ENCODE results near the gene CNOT10. TPM values are rescaled to one million over a fixed set of nuclear protein-coding genes. Genes with fewer than 3 reads are reported as not detected.

Gene CNOT10
- total and polyA plus RNA-seq, 4 experiments from 2014 or later: 33.6 to 47.6 (median 46.0) TPM

DNA sequence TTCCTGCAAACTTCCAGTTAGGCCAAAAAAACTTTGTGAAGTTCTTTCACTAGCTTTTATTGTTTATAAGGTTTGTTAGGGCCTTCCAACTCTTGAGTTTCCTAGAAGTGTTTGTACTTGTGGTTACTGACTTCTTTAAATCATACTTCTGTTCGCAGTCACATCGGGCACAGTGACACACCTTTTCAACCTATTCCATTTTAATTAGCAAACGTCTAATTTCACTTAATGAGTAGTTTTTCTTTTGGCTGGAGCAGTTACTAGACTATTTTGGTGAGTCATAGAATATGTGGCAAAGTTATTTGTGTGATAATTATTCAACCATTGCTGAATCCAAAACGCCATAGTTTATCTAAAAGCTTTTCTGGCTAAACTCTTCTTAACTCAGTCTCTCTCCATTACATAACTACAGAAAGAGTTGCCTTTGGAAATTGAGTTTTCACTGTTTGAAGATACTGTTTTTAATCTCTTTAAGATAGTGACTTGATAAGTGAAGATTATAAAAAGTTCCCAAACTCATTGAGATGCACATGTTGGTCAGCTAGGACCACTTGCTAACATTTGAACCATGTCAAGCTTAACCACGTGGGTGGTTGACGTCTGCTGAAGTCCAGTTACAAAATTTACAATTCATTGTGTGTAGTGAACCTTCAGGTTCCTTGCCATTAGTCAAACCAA is 21.5 kb downstream of the CNOT10 start:
- H3K4me1 Mint-ChIP-seq: peaks cover 19 to 29% (median 22%) of the 10 kb centered on the region in 4 donors
- H3K27me3 Mint-ChIP-seq: no peaks in the 10 kb centered on the region
- Histone ChIP-seq H3K4me1 (ENCODE audit: insufficient read depth, low read length) (peaks cover 25% of the 10 kb centered on the region), H3K27me3 (ENCODE audit: insufficient read depth, low read length) (no peaks in the 10 kb centered on the region), H3K36me3 (ENCODE audit: insufficient read depth, low read length) (peaks cover 12% of the 10 kb centered on the region), H3K4me3 (ENCODE audit: low read length in 2 of 2) (no peak overlapping the region), H3K9me3 (ENCODE audit: control insufficient read depth in 1 of 2, low read length in 2 of 2) (no peaks in the 10 kb centered on the region), H3K27ac (ENCODE audit: low read depth, low read length) (no peak overlapping the region)
- peak overlapping the region in 5 of 7 donors; percentile 31 to 81 (median 72) for H3K27ac Mint-ChIP-seq
- H3K36me3 Mint-ChIP-seq: peaks cover 35 to 50% of the 10 kb centered on the region in 2 donors
- H3K4me3 Mint-ChIP-seq: peak overlapping the region in 3 of 8 donors; percentile 18 to 66 (median 49)
- no peak for DNase-seq
- ChIA-PET CTCF (ENCODE audit: partially characterized antibody) (interaction anchor here (1.4 kb wide), 1 partner anchor 667 kb away, joined by 6 read pairs; no protein-coding TSS in a partner anchor), POLR2A (ENCODE audit: partially characterized antibody) (interaction anchor here (0.7 kb wide), 1 partner anchor 15 kb away, joined by 3 read pairs; no protein-coding TSS in a partner anchor)
- intact Hi-C loops (cut with micrococcal nuclease): no loop called here
- no peaks in the 10 kb centered on the region for H3K9me3 Mint-ChIP-seq

DNA sequence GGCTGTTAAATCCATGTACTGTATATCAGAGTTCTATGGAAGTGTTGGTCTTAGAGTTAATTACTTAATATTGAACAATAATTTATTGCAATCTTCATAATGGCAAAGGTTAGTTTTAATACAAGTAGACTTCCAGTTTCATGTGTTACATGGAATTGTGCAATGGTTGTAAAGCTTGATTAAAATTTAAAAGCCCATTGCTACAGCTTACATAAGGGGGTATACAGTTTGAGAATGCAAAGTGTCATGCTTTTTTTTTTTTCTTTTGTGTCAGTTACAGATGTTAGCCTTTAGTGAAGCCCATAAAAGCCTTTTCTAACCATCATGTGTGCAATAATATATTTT is 22.0 kb downstream of the CNOT10 start:
- Histone ChIP-seq H3K36me3 (ENCODE audit: insufficient read depth, low read length) (peaks cover 12% of the 10 kb centered on the region), H3K27ac (ENCODE audit: low read depth, low read length) (no peak overlapping the region), H3K4me1 (ENCODE audit: insufficient read depth, low read length) (peaks cover 25% of the 10 kb centered on the region), H3K27me3 (ENCODE audit: insufficient read depth, low read length) (no peaks in the 10 kb centered on the region), H3K9me3 (ENCODE audit: control insufficient read depth in 1 of 2, low read length in 2 of 2) (no peaks in the 10 kb centered on the region), H3K4me3 (ENCODE audit: low read length in 2 of 2) (no peak overlapping the region)
- intact Hi-C loops (cut with micrococcal nuclease): no loop called here
- no peak overlapping the region for H3K4me3 Mint-ChIP-seq
- ChIA-PET POLR2A (ENCODE audit: partially characterized antibody) (interaction anchor here (0.7 kb wide), 1 partner anchor 15 kb away, joined by 3 read pairs; no protein-coding TSS in a partner anchor), CTCF (ENCODE audit: partially characterized antibody) (no interaction called here)
- H3K36me3 Mint-ChIP-seq: peaks cover 37 to 55% of the 10 kb centered on the region in 2 donors
- no peak overlapping the region for H3K27ac Mint-ChIP-seq
- H3K9me3 Mint-ChIP-seq: no peaks in the 10 kb centered on the region
- no peaks in the 10 kb centered on the region for H3K27me3 Mint-ChIP-seq
- peaks cover 17 to 27% (median 21%) of the 10 kb centered on the region in 4 donors for H3K4me1 Mint-ChIP-seq
- DNase-seq: no peak

DNA sequence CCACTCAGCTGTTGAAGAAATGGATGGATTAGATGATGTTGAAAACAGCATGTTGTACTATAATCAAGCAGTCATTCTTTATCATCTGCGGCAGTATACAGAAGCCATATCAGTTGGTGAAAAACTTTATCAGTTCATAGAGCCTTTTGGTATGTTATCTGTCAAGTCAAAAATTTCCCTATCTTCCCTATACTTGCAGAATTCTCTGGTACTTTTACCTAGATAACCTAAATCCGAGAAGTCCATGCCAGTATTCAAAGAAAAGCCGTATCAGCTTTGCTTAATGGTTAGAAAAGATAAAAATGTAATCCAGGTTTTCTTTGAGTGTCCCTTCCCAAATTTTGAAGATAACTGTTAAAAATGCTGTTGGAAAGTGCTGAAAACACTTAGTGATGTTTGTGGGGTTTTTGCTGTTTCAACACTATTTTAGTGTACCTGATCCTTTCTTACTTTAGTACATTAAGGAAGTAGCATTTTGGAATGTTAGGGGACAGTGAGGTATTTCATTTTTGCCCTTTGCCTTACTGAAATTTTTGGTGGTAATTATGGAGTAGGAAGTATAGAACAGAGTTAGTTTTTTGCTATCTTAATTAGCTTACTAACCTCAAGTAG is 23.8 kb downstream of the CNOT10 start:
- ChIA-PET POLR2A (ENCODE audit: partially characterized antibody) (interaction anchor here (0.9 kb wide), 1 partner anchor 17 kb away, joined by 3 read pairs; no protein-coding TSS in a partner anchor), CTCF (ENCODE audit: partially characterized antibody) (no interaction called here)
- H3K27me3 Mint-ChIP-seq: no peaks in the 10 kb centered on the region
- H3K36me3 Mint-ChIP-seq: peaks cover 37 to 63% of the 10 kb centered on the region in 2 donors
- peak overlapping the region in 1 of 7 donors; percentile 16 for H3K27ac Mint-ChIP-seq
- Histone ChIP-seq H3K36me3 (ENCODE audit: insufficient read depth, low read length) (peaks cover 19% of the 10 kb centered on the region), H3K9me3 (ENCODE audit: control insufficient read depth in 1 of 2, low read length in 2 of 2) (no peaks in the 10 kb centered on the region), H3K27me3 (ENCODE audit: insufficient read depth, low read length) (no peaks in the 10 kb centered on the region), H3K27ac (ENCODE audit: low read depth, low read length) (no peak overlapping the region), H3K4me1 (ENCODE audit: insufficient read depth, low read length) (peaks cover 20% of the 10 kb centered on the region), H3K4me3 (ENCODE audit: low read length in 2 of 2) (no peak overlapping the region)
- intact Hi-C loops (cut with micrococcal nuclease): no loop called here
- peaks cover 10 to 18% (median 13%) of the 10 kb centered on the region in 4 donors for H3K4me1 Mint-ChIP-seq
- no peak overlapping the region for H3K4me3 Mint-ChIP-seq
- DNase-seq: no peak
- no peaks in the 10 kb centered on the region for H3K9me3 Mint-ChIP-seq

GRCh38 chr3:32709346-32709745 is 24.4 kb downstream of the CNOT10 start:
- intact Hi-C loops (cut with micrococcal nuclease): no loop called here
- H3K36me3 Mint-ChIP-seq: peaks cover 40 to 67% of the 10 kb centered on the region in 2 donors
- no peaks in the 10 kb centered on the region for H3K27me3 Mint-ChIP-seq
- peaks cover 10 to 18% (median 13%) of the 10 kb centered on the region in 4 donors for H3K4me1 Mint-ChIP-seq
- Histone ChIP-seq H3K36me3 (ENCODE audit: insufficient read depth, low read length) (peaks cover 19% of the 10 kb centered on the region), H3K4me1 (ENCODE audit: insufficient read depth, low read length) (peaks cover 20% of the 10 kb centered on the region), H3K27me3 (ENCODE audit: insufficient read depth, low read length) (no peaks in the 10 kb centered on the region), H3K27ac (ENCODE audit: low read depth, low read length) (no peak overlapping the region), H3K4me3 (ENCODE audit: low read length in 2 of 2) (no peak overlapping the region), H3K9me3 (ENCODE audit: control insufficient read depth in 1 of 2, low read length in 2 of 2) (no peaks in the 10 kb centered on the region)
- CTCF ChIA-PET (ENCODE audit: partially characterized antibody): interaction anchor here (0.5 kb wide), 1 partner anchor 192 kb away, joined by 3 read pairs; no protein-coding TSS in a partner anchor
- no peak for DNase-seq
- H3K9me3 Mint-ChIP-seq: no peaks in the 10 kb centered on the region
- no peak overlapping the region for H3K4me3 Mint-ChIP-seq
- H3K27ac Mint-ChIP-seq: peak overlapping the region in 1 of 7 donors; percentile 65
- POLR2A ChIA-PET (ENCODE audit: partially characterized antibody): interaction anchor here (0.9 kb wide), 1 partner anchor 17 kb away, joined by 3 read pairs; no protein-coding TSS in a partner anchor

- no peak overlapping the region for H3K4me3 Mint-ChIP-seq
- CTCF ChIA-PET (ENCODE audit: partially characterized antibody): interaction anchor here (0.7 to 1.6 kb wide), 3 partner anchors 14 to 1084 kb away, joined by 3 to 4 read pairs (median 3); no protein-coding TSS in a partner anchor
- H3K4me1 Mint-ChIP-seq: peaks cover 0 to 5% (median 3%) of the 10 kb centered on the region in 4 donors
- no peaks in the 10 kb centered on the region for H3K9me3 Mint-ChIP-seq
- H3K36me3 Mint-ChIP-seq: peaks cover 53 to 74% of the 10 kb centered on the region in 2 donors
- no peaks in the 10 kb centered on the region for H3K9me3 ChIP-seq (ENCODE audit: control insufficient read depth in 1 of 2, low read length in 2 of 2)
- no peak overlapping the region for H3K27ac ChIP-seq (ENCODE audit: low read depth, low read length)
- H3K27me3 Mint-ChIP-seq: no peaks in the 10 kb centered on the region
- H3K27ac Mint-ChIP-seq: no peak overlapping the region
- POLR2A ChIA-PET (ENCODE audit: partially characterized antibody): no interaction called here
- no peak overlapping the region for H3K4me3 ChIP-seq (ENCODE audit: low read length in 2 of 2)
- DNase-seq: no peak
- no peaks in the 10 kb centered on the region for H3K4me1 ChIP-seq (ENCODE audit: insufficient read depth, low read length)
- peaks cover 28% of the 10 kb centered on the region for H3K36me3 ChIP-seq (ENCODE audit: insufficient read depth, low read length)
- intact Hi-C loops (cut with micrococcal nuclease): no loop called here
- H3K27me3 ChIP-seq (ENCODE audit: insufficient read depth, low read length): no peaks in the 10 kb centered on the region
Measured at GRCh38 chr3:32712506-32713055, 27.6 kb downstream of the CNOT10 start.

DNA sequence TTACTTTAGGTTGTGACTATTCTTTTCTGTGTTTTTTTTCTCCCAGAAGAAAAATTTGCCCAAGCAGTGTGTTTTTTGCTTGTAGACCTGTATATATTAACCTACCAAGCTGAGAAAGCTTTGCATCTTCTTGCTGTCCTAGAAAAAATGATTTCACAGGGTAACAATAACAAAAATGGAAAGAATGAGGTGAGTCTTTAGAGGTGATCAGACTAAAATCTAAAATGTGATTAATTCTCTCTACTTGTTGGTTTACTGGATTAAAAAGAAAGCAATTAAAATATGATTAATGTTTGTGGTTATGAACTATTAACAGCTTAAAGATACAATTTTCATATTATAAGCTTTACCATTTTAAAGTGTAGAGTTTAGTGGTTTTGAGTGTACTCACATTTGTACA is 28.2 kb downstream of the CNOT10 start:
- Histone ChIP-seq H3K36me3 (ENCODE audit: insufficient read depth, low read length) (peaks cover 28% of the 10 kb centered on the region), H3K4me1 (ENCODE audit: insufficient read depth, low read length) (no peaks in the 10 kb centered on the region), H3K27me3 (ENCODE audit: insufficient read depth, low read length) (no peaks in the 10 kb centered on the region), H3K4me3 (ENCODE audit: low read length in 2 of 2) (no peak overlapping the region), H3K9me3 (ENCODE audit: control insufficient read depth in 1 of 2, low read length in 2 of 2) (no peaks in the 10 kb centered on the region), H3K27ac (ENCODE audit: low read depth, low read length) (no peak overlapping the region)
- ChIA-PET CTCF (ENCODE audit: partially characterized antibody) (interaction anchor here (1.2 to 1.6 kb wide), 3 partner anchors 14 to 24 kb away, joined by 3 to 5 read pairs (median 4); no protein-coding TSS in a partner anchor), POLR2A (ENCODE audit: partially characterized antibody) (no interaction called here)
- Mint-ChIP-seq H3K9me3 (no peaks in the 10 kb centered on the region), H3K4me3 (no peak overlapping the region), H3K27ac (no peak overlapping the region), H3K27me3 (no peaks in the 10 kb centered on the region), H3K4me1 (peaks cover 0 to 5% (median 2%) of the 10 kb centered on the region in 4 donors), H3K36me3 (peaks cover 54 to 72% of the 10 kb centered on the region in 2 donors)
- intact Hi-C loops (cut with micrococcal nuclease): no loop called here
- DNase-seq: no peak

DNA sequence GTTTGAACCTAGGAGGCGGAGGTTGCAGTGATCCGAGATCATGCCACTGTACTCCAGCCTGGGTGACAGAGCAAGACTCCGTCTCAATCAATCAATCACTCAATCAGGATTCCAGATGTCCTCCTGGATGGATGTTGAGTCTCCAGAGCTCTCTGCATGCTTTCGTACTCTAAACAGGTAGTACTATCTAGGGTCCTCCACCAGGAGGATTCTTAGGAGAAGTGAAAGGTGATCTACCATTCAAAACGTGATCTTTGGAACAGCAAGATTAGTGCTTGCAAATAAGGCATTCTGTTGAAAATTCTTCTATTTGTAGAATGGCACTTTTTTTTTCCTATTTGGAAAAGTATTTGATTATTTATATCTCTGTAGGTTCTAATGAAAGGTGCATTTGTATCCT is 34.3 kb downstream of the CNOT10 start:
- no peaks in the 10 kb centered on the region for H3K4me1 ChIP-seq (ENCODE audit: insufficient read depth, low read length)
- H3K27me3 ChIP-seq (ENCODE audit: insufficient read depth, low read length): no peaks in the 10 kb centered on the region
- intact Hi-C loops (cut with micrococcal nuclease): no loop called here
- no peak overlapping the region for H3K4me3 ChIP-seq (ENCODE audit: low read length in 2 of 2)
- Mint-ChIP-seq H3K9me3 (no peaks in the 10 kb centered on the region), H3K27ac (no peak overlapping the region), H3K4me1 (no peaks in the 10 kb centered on the region), H3K36me3 (peaks cover 37 to 45% of the 10 kb centered on the region in 2 donors), H3K4me3 (no peak overlapping the region), H3K27me3 (no peaks in the 10 kb centered on the region)
- H3K36me3 ChIP-seq (ENCODE audit: insufficient read depth, low read length): peaks cover 21% of the 10 kb centered on the region
- DNase-seq: no peak
- H3K27ac ChIP-seq (ENCODE audit: low read depth, low read length): no peak overlapping the region
- no peaks in the 10 kb centered on the region for H3K9me3 ChIP-seq (ENCODE audit: control insufficient read depth in 1 of 2, low read length in 2 of 2)
- ChIA-PET CTCF (ENCODE audit: partially characterized antibody) (no interaction called here), POLR2A (ENCODE audit: partially characterized antibody) (no interaction called here)
